Keratinocyte (primary cell): Measurements from ENCODE around the gene CLIP2. TPM values are rescaled to one million over a fixed set of nuclear protein-coding genes. Genes with fewer than 3 reads are reported as not detected.

Source experiments
- DNase-seq: peaks from one replicate; pipeline ENCODE4 v3.0.0-alpha.2; 2011; ENCODE audit warnings: low read depth, missing footprints, low spot score
- FAIRE-seq: peaks from 2 replicates; lab custom pipeline; 2011; peaks lifted over from hg19 to GRCh38; lab: Jason Lieb, UNC
- H2AFZ ChIP-seq: 2 replicates; pipeline ENCODE4 v1.6.0; 2012; ENCODE audit warnings: low read length, control low read depth, inconsistent platforms; ENCODE audit not compliant: control insufficient read depth
- H3K27ac ChIP-seq: 2 replicates; pipeline ENCODE4 v1.5.1; 2011; ENCODE audit warnings: low read length; ENCODE audit not compliant: control insufficient read depth, insufficient read depth
- H3K27me3 ChIP-seq: 3 replicates; pipeline ENCODE4 v1.6.0; 2011; ENCODE audit warnings: low read length; ENCODE audit not compliant: control insufficient read depth, insufficient read depth; ENCODE audit errors: extremely low read depth
- H3K36me3 ChIP-seq, 2 experiments: 2 replicates in 1 of 2; 3 replicates in 1 of 2; pipeline ENCODE4 v1.5.1; 2011; ENCODE audit warnings: low read length in 2 of 2, mild to moderate bottlenecking in 1 of 2; ENCODE audit not compliant: control insufficient read depth in 2 of 2, insufficient read depth in 2 of 2; ENCODE audit errors: extremely low read depth in 1 of 2
- H3K4me1 ChIP-seq: 3 replicates; pipeline ENCODE4 v1.5.1; 2011; ENCODE audit warnings: low read length; ENCODE audit not compliant: control insufficient read depth, insufficient read depth; ENCODE audit errors: extremely low read depth
- H3K4me2 ChIP-seq: 3 replicates; pipeline ENCODE4 v1.6.0; 2011; ENCODE audit warnings: low read depth, low read length; ENCODE audit not compliant: control insufficient read depth, insufficient read depth; ENCODE audit errors: extremely low read depth
- H3K4me3 ChIP-seq, 3 experiments: fragments of 200-600 bp in 1 of 3; sonication (generic) in 1 of 3; 2 replicates in 2 of 3; 3 replicates in 1 of 3; pipeline ENCODE4 v1.5.1; 2011 to 2016; ENCODE audit warnings: low read length in 3 of 3, mild to moderate bottlenecking in 3 of 3, control low read depth in 2 of 3, inconsistent platforms in 1 of 3, low read depth in 1 of 3, mixed read lengths in 1 of 3, mixed run types in 1 of 3, moderate library complexity in 1 of 3; ENCODE audit not compliant: control insufficient read depth in 2 of 3, insufficient read depth in 2 of 3; ENCODE audit errors: extremely low read depth in 1 of 3
- H3K79me2 ChIP-seq: 2 replicates; pipeline ENCODE4 v1.6.0; 2012; ENCODE audit warnings: low read length; ENCODE audit not compliant: control insufficient read depth, insufficient read depth
- H3K9ac ChIP-seq: 3 replicates; pipeline ENCODE4 v1.6.0; 2011; ENCODE audit warnings: low read length; ENCODE audit not compliant: control insufficient read depth, insufficient read depth; ENCODE audit errors: extremely low read depth
- H3K9me1 ChIP-seq: 3 replicates; pipeline ENCODE4 v1.6.0; 2011; ENCODE audit warnings: low read length; ENCODE audit not compliant: control insufficient read depth, insufficient read depth; ENCODE audit errors: extremely low read depth
- H3K9me3 ChIP-seq: 2 replicates; pipeline ENCODE4 v1.5.1; 2012; ENCODE audit warnings: low read depth, low read length; ENCODE audit not compliant: control insufficient read depth
- H4K20me1 ChIP-seq: 3 replicates; pipeline ENCODE4 v1.6.0; 2011; ENCODE audit warnings: low read length; ENCODE audit not compliant: control insufficient read depth, insufficient read depth; ENCODE audit errors: extremely low read depth
- EZH2 ChIP-seq: IDR thresholded peaks from one replicate; pipeline ENCODE4 v1.6.1; 2012; ENCODE audit warnings: inconsistent platforms, mild to moderate bottlenecking, low read length, moderate library complexity
- dilution Hi-C: fragments of 300-500 bp; cut with MboI; formaldehyde crosslinking; loops from one replicate; pipeline ENCODE4 v1.7.0; 2020; ENCODE audit warnings: low sequenced_read_pairs; ENCODE audit not compliant: extremely low pct_ligation_motif_present
- polyA plus RNA-seq, 5 experiments: library from polyadenylated mRNA; depleted of rRNA in 3 of 5; stranded (reverse) in 3 of 5; stranded (forward) in 1 of 5; unstranded in 1 of 5; fragments of >200 nt; gene quantifications; 1 replicate in 1 of 5; 2 replicates in 3 of 5; 3 replicates in 1 of 5; pipeline versions ENCODE4 v1.2.1 to v1.2.3, GENCODE V29; 2011 to 2012; ENCODE audit warnings: missing spikeins in 2 of 5, low read depth in 1 of 5, low replicate concordance in 1 of 5
- TF ChIP-seq, protein P1 (sequence below), 3 experiments: IDR thresholded peaks in 1 of 3; conservative IDR thresholded peaks in 1 of 3; optimal IDR thresholded peaks in 1 of 3; 2 replicates in 2 of 3; 3 replicates in 1 of 3; pipeline versions ENCODE3 to v1.5.1; 2011; ENCODE audit warnings: low read length in 3 of 3, mild to moderate bottlenecking in 3 of 3, moderate library complexity in 2 of 3, control low read depth in 1 of 3, inconsistent platforms in 1 of 3; ENCODE audit not compliant: insufficient read depth in 2 of 3; ENCODE audit errors: extremely low read depth in 1 of 3

The CLIP2 gene
- polyA plus RNA-seq, 1 donor (not counting 4 experiments of a cell fraction or from before 2014, with no cell fraction given) = 2.6 TPM

GRCh38 chr7:74294191-74294998, 5.2 kb downstream of the CLIP2 start:
- TF ChIP-seq, protein P1, sequence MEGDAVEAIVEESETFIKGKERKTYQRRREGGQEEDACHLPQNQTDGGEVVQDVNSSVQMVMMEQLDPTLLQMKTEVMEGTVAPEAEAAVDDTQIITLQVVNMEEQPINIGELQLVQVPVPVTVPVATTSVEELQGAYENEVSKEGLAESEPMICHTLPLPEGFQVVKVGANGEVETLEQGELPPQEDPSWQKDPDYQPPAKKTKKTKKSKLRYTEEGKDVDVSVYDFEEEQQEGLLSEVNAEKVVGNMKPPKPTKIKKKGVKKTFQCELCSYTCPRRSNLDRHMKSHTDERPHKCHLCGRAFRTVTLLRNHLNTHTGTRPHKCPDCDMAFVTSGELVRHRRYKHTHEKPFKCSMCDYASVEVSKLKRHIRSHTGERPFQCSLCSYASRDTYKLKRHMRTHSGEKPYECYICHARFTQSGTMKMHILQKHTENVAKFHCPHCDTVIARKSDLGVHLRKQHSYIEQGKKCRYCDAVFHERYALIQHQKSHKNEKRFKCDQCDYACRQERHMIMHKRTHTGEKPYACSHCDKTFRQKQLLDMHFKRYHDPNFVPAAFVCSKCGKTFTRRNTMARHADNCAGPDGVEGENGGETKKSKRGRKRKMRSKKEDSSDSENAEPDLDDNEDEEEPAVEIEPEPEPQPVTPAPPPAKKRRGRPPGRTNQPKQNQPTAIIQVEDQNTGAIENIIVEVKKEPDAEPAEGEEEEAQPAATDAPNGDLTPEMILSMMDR (optimal IDR thresholded peaks at IDR 0.05 in 1 of 3, IDR thresholded peaks at IDR 0.05 in 1 of 3, conservative IDR thresholded peaks at IDR 0.05 in 1 of 3; ENCODE audit: extremely low read depth in 1 of 3, insufficient read depth in 2 of 3, low read length in 3 of 3) = no peak
- no peak for TF ChIP-seq EZH2
- Histone ChIP-seq H3K27ac (no peak overlapping the region), H3K9me1 (peaks cover 3% of the 10 kb centered on the region), H2AFZ (no peak overlapping the region), H4K20me1 (no peaks in the 10 kb centered on the region), H3K4me1 (peaks cover 22% of the 10 kb centered on the region), H3K27me3 (no peaks in the 10 kb centered on the region), H3K79me2 (peaks cover 31% of the 10 kb centered on the region), H3K9me3 (no peaks in the 10 kb centered on the region), H3K9ac (no peak overlapping the region), H3K4me3 (no peak overlapping the region), H3K36me3 (no peaks in the 10 kb centered on the region), H3K4me2 (no peak overlapping the region)
- FAIRE-seq = no peak
- dilution Hi-C loops = no loop called here
- no peak for DNase-seq

DNA sequence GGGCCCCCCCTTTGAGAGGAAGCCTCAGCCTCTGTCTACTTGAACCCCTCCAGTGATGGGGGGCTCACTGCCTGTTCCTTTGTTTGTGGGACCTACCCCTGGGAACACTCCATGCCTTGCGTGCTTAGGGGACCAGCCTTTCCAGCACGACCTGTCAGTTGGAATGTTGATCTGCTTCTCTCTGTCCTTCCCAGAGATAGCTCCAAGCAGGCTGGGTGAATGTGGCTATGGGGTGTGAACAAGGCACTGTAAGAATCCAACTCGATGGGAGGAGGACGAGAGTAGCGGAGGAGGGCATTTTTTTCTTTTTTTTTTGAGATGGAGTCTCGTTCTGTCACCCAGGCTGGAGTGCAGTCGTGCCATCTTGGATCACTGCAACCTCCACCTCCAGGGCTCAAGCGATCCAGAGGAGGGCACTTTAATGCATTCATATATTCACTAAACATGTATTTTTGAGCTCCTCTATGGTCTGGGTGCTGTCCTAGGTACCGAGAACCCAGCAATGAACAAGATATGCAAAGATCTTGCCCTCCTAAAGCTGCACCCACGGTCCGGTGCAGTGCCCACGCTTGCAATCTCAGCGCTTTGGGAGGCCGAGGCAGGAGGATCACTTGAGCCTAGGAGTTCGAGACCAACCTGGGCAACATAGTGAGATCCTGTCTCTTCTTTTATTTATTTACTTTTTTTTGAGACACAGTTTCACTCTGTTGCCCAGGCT, 8.5 kb downstream of the CLIP2 start:
- no peak for FAIRE-seq
- Histone ChIP-seq H3K4me1 (peaks cover 9% of the 10 kb centered on the region), H3K79me2 (peaks cover 26% of the 10 kb centered on the region)

More for the DNA sequence above, 8.5 kb downstream of the CLIP2 start:
- no peak overlapping the region for H3K9ac ChIP-seq
- DNase-seq = no peak
- TF ChIP-seq EZH2 = no peak
- H3K36me3 ChIP-seq = no peaks in the 10 kb centered on the region
- H3K4me3 ChIP-seq = no peak overlapping the region
- no peak overlapping the region for H3K4me2 ChIP-seq
- dilution Hi-C loops = no loop called here
- no peaks in the 10 kb centered on the region for H3K9me3 ChIP-seq
- no peak overlapping the region for H3K27ac ChIP-seq
- no peak overlapping the region for H2AFZ ChIP-seq
- no peaks in the 10 kb centered on the region for H3K27me3 ChIP-seq
- H4K20me1 ChIP-seq = no peaks in the 10 kb centered on the region
- H3K9me1 ChIP-seq = peaks cover 3% of the 10 kb centered on the region
